Stimulated activated CD8-positive, alpha-beta memory T cell treated with anti-CD3 and anti-CD28 coated beads, Interleukin-12 subunit alpha, Interleukin-12 subunit beta, amount 100 ng/mL, for 4 hours (primary cell): ENCODE measurements around the gene GMCL2.

Source experiments
- DNase-seq: peaks from one replicate; pipeline ENCODE4 v3.0.0-alpha.2; 2020; ENCODE audit warnings: low read depth

GMCL2 gene

GRCh38 chr5:178221282-178221681 is 34.1 kb upstream of the GMCL2 start:
- DNase-seq: no peak

- DNase-seq: no peak
These were observed 31.7 kb upstream of the GMCL2 start for GRCh38 chr5:178218827-178219226.

GRCh38 chr5:178218237-178218776 is 31.1 kb upstream of the GMCL2 start:
- no peak for DNase-seq

GRCh38 chr5:178216779-178217178 is 29.6 kb upstream of the GMCL2 start:
- DNase-seq: no peak

- no peak for DNase-seq
These were observed 28.9 kb upstream of the GMCL2 start for GRCh38 chr5:178216088-178216534.

GRCh38 chr5:178215280-178216002 is 28.3 kb upstream of the GMCL2 start:
- DNase-seq: no peak

GRCh38 chr5:178214160-178214803 is 27.1 kb upstream of the GMCL2 start:
- no peak for DNase-seq

- no peak for DNase-seq
These were observed 26.6 kb upstream of the GMCL2 start for GRCh38 chr5:178213748-178214151.

- no peak for DNase-seq
These were observed 25.9 kb upstream of the GMCL2 start for GRCh38 chr5:178213003-178213461.

GRCh38 chr5:178212241-178213002 is 25.3 kb upstream of the GMCL2 start:
- no peak for DNase-seq

GRCh38 chr5:178211095-178212048 is 24.2 kb upstream of the GMCL2 start:
- DNase-seq: no peak

- DNase-seq: no peak
These were observed 23.5 kb upstream of the GMCL2 start for GRCh38 chr5:178210686-178211085.

GRCh38 chr5:178210073-178210535 is 22.9 kb upstream of the GMCL2 start:
- DNase-seq: no peak

GRCh38 chr5:178209334-178210072 is 22.3 kb upstream of the GMCL2 start:
- no peak for DNase-seq

GRCh38 chr5:178208540-178209227 is 21.5 kb upstream of the GMCL2 start:
- DNase-seq: no peak

GRCh38 chr5:178207917-178208280 is 20.7 kb upstream of the GMCL2 start:
- no peak for DNase-seq

- DNase-seq: no peak
These were observed 20.2 kb upstream of the GMCL2 start for GRCh38 chr5:178207183-178207916.

- no peak for DNase-seq
These were observed 19.3 kb upstream of the GMCL2 start for GRCh38 chr5:178206166-178207101.
